Stimulated activated CD4-positive, alpha-beta T cell treated with anti-CD3 and anti-CD28 coated beads, TNF-alpha, amount 100 ng/mL, for 4 hours (primary cell): ENCODE results near the gene RAP1A.
"Not testable (repeated sequence)": the region's sequence is repeated elsewhere in the genome, so short reads cannot be mapped to it uniquely, and the experiment has no call there.

Experiments
- DNase-seq, 3 experiments: peaks; one replicate each; pipeline ENCODE4 v3.0.0-alpha.2; 2020; ENCODE audit warnings: low read depth in 3 of 3

RAP1A gene

DNA sequence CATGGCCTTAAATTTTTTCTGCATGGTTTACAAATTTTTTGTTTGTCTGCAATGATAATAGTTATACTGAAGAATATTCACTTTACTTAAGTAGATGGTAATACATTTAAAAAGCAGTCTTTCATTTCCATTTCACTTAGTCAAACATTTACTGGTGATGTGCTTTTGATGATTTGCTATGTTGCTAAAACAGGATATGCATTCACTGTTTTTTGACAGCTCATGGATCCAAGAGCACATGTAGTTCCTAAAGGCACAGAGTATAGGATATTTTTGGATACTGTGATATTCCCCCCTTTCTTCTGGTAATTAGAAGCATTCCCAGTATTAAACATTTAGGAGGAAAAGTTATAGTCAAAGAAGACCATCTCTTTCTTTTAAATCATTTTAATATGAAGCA is 45.9 kb downstream of the RAP1A start:
- no peak for DNase-seq

DNA sequence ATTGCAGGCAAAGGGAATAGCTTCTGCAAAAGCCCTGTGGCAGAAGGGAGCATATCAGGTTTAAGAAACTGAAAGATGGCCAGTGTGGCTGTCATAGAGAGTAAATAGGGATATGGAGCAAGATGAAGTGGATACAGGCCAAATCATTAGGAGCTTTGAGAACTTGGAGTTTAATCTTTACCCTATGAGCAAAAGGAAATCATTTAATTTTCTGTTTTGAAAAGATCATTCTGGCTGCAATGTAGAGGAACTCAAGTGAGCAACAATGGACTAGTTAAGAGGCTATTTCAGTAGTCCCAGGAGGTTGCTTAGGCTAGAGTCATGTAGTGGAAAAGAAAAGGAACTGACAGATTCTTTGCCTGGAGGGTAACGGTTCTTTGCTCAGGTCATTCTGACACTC is 47.2 kb downstream of the RAP1A start:
- no peak for DNase-seq

DNA sequence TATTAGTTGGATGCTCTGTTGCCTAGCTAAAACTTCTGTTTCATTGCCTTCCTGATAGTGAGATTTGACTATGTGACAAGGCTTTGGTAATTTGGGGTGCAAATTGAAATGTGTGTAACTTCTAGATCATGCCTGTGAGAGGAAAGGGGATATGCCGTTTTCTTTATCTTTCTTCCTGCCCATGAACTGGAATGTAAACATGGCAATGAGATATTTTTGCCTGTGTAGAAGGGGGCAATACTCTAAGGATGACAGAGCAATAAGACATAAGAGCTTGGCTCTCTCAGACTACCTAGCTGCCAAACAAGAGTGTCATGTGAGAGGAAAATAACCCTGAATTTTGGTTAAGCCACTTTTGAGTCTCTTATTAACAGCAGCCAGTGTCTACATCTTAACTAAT is 49.7 kb downstream of the RAP1A start:
- no peak for DNase-seq

DNA sequence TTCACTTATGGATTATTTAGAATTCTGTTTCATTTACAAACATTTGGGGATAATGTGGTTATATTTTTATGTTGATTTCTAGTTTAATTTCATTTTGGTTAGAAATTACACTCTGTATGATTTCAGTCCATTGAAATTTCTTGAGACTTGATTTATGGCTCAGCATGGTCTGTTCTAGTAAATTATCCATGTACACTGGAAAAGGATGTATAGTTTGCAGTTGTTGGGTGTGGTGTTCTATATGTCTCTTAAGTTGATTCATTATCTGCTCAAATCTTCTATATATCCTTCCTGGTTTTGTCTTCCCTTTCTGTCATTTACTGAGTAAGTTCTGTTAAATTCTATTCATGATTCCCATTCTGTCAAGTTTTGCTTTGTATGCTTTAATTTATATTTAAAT is 52.3 kb downstream of the RAP1A start:
- no peak for DNase-seq

DNA sequence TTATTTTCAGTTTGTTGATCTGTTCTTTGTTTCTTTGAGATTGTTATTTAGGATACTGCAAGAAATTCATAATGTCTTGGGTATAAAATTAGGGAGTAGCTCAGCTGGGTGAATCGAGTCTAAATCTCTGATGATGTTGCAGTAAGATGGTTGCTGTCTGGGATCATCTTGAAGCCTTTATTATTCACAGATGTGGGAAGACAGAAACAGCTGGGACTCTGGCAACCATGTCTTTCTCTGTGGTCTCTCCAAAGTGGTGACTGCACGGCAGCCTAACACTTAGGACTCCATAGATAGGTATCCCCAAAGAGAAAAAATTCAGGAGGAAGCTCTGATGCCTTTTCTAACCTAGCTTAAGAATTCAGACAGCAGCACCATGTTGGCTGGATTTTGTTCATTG is 52.7 kb downstream of the RAP1A start:
- DNase-seq, result no peak

DNA sequence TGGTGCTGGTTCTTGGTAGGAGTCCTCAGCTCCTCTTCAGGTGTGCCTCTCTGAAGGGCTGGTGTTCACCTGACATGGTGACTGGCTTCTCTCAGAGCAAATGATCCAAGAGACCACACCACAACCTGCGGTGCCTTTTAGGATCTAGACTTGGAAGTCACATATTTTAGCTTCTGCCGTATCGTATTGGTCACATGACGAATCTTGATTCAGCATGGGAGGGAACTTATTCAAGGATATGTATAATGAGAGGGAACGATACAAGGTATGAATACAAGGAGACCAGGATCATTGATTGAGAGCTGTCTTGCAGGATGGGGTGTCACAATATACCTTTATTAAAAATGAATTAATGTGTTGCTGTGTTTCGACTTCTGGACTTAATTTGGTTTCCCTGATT is 58.0 kb downstream of the RAP1A start:
- DNase-seq, result no peak

DNA sequence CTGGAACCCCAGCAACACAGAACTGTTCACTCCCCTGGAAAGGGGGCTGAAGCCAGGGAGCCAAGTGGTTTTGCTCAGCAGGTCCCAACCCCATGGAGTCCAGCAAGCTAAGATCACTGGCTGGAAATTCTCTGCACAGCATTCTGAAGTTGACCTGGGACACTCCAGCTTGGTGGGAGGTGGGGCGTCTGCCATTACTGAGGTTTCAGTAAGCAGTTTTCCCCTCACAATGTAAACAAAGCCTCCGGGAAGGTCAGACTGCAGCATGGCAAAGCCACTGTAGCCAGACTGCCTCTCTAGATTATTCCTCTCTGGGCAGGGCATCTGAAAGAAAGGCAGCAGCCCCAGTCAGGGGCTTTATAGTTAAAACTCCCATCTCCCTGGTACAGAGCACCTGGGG is 60.0 kb downstream of the RAP1A start:
- no peak for DNase-seq

DNA sequence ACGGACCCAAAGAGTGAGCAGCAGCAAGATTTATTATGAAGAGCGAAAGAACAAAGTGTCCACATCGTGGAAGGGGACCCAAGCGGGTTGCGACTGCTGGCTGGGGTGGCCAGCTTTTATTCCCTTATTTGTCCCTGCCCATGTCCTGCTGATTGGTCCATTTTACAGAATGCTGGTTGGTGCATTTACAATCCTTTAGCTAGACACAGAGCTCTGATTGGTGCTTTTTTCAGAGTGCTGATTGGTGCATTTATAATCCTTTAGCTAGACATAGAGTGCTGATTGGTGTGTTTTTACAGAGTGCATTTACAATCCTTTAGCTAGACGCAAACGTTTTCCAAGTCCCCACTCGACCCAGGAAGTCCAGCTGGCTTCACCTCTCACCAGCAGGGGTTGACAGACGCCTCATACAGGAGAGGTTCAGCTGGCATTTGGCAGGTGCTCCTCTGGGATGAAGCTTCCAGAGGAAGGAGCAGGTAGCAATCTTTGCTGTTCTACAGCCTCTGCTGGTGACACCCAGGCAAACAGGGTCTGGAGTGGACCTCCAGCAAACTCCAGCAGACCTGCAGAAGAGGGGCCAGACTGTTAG is 60.7 kb downstream of the RAP1A start:
- not testable (repeated sequence) for DNase-seq

DNA sequence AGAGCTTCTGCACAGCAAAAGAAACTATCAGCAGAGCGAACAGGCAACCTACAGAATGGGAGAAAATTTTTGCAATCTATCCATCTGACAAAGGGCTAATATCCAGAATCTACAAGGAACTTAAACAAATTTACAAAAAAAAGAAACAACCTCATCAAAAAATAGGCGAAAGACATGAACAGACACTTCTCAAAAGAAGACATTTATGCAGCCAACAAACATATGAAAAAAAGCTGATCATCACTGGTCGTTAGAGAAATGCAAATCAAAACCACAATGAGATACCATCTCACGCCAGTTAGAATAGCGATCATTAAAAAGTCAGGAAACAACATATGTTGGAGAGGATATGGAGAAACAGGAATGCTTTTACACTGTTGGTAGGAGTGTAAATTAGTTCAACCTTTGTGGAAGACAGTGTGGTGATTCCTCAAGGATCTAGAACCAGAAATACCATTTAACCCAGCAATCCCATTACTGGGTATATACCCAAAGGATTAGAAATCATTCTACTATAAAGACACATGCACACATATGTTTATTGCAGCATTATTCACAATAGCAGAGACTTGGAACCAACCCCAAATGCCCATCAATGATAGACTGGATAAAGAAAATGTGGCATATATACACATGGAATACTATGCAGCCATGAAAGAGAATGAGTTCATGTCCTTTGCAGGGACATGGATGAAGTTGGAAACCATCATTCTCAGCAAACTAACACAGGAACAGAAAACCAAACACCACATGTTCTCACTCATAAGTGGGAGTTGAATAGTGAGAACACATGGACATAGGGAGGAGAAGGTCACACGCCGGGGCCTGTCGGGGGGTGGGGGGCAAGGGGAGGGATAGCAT is 65.9 kb downstream of the RAP1A start:
- DNase-seq, result not testable (repeated sequence)

DNA sequence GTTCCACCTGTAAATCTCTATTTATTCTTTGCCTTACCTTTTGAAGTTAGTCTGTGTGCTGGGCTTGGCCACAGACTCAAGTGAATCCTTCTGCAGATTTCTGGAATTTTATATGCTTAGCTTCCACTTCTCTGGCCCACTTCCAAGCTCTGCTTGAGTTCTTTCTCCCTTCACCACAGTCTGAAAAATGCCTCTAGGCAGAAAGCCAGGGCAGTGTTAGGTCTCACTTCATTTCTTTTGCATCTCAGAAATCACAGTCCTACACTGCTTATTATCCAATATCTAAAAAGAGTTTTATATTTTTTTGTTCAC is 70.7 kb downstream of the RAP1A start:
- no peak for DNase-seq

DNA sequence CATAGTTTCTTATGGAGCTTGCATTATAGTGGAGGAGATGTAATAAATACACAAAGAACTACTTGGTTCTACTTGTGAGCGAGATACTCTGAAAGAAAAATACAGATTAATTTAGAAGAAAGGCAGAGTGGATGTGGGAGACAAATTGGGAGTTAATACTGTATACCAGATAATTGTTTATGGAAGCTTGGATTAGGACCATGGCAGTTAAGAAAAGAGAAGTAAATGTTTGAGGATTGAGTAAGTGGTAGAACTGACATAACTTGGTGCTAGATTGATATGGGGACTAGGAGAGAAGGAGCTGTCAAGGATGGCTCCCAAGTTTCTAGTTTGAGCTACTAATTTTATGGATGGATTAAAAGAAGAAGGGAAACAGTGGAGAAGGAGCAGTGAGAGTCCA is 72.3 kb downstream of the RAP1A start:
- DNase-seq, result no peak

DNA sequence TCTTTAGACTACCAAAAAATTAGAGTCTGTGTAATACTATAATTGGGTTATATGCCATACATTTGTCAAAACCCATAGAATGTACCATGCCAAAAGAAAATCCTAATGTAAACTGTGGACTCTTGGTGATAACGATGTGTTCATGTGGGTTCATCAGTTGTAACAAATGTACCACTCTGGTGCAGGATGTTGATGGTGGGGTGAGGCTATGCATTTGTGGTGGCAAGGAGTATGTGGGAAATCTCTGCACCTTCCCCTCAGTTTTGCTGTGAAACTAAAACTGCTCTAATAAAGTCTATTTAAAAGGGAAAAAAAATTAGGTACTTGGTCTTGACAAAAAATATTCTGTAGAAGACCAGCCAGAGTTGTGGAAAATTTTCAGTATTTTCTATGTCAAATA is 76.2 kb downstream of the RAP1A start:
- no peak for DNase-seq

DNA sequence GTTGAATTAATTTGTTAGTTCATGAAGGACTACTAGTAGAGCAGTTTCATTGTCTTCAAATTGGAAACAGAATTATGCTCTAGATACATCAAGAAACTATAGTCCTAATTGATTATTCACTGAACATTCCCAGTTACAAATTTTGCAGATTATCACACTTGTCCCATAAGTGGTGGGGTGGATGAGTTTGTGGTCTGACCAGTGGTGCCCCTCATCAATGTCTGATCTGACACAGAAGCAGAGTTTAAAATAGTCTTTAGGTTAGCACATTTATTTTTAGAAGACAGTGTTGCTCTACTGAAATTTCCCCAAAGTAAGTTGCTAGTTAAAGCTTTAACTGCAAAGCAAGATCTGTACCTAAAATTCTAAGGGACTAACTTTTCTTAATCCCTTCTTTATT is 76.7 kb downstream of the RAP1A start:
- no peak for DNase-seq

DNA sequence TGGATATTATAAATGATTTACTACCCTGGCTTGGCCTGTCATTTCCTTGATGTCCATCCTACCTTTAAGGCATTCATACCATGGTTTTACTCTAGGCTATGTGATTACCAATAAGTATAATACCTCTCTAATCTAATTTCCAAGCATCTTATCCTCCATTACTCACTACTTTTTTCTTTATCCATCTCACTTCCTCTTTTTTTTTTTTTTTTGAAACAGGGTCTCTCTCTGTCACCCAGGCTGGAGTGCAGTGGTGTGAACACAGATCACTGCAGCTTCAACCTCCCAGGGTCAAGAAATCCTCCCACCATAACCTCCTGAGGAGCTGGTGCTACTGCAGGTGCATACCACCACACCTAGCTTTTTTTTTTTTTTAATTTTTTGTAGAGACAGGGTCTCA is 79.7 kb downstream of the RAP1A start:
- no peak for DNase-seq

DNA sequence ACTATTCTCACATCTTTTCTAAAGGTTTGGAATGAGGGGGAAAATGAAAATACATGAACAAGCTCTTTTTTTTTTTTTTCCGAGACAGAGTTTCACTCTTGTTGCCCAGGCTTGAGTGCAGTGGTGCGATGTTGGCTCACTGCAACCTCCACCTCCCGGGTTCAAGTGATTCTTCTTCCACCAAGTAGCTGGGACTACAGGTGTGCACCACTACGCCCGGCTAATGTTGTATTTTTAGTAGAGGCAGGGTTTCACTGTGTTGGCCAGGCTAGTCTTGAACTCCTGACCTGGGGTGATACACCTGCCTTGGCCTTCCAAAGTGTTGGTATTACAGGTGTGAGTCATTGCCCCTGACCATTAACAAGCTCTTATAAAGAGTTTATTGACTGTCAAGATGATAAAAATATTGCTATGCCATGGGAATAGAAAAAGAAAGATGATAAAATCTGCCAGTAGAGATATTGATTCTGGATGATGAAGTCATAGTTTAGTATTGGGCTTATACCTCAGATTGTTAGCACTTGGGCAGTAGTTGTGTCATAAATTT is 83.0 kb downstream of the RAP1A start:
- no peak for DNase-seq

DNA sequence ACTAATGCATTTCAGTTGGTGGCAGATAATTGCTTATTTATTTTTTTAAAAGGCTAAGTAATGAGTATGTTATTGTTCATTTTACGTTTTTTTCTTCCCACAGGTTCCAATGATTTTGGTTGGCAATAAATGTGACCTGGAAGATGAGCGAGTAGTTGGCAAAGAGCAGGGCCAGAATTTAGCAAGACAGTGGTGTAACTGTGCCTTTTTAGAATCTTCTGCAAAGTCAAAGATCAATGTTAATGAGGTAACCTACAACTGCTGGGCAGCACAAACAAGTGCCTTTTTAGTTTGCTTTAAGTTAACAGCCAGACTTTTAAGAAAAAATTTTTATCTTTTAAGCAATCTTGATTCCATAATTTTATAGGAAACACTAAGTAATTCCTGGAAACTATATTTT is 84.7 kb downstream of the RAP1A start:
- DNase-seq, result no peak

DNA sequence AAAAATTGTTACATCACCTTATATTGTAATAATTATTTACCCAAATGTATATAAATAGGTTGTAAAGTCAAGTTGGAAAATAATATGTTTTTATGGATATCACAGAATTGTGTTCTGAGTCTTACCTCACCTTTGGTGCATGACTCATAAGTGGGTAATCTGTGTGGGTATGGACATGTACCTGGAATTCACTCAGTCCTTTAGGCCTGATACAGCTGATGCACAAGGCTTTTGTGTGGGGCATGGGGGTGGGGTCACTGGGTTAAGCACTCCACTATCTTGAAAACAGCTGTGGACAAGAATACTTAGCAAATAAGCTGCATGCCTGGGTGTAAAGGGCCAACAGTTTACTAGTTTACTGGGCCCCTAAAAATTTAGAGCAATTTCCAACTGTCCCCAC is 85.2 kb downstream of the RAP1A start:
- DNase-seq, result no peak

DNA sequence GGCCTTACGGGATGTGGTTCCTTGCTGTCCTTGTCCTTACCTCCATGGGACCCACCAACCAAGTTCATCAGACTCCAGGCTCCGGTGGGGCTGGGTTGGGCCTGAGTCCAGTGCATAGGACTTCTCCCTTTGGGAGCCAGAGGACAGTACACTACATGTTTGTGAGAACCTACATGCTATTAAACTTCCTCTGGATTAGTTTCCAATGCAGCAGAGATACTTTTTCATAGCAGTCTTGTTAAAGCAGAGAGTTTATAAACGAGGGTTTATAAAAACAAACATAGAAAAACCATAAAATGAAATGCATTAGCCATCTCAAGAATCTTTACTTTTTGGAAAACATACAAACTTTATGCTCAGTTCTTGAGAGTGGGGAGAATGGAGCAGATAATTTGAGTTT is 86.3 kb downstream of the RAP1A start:
- no peak for DNase-seq

DNA sequence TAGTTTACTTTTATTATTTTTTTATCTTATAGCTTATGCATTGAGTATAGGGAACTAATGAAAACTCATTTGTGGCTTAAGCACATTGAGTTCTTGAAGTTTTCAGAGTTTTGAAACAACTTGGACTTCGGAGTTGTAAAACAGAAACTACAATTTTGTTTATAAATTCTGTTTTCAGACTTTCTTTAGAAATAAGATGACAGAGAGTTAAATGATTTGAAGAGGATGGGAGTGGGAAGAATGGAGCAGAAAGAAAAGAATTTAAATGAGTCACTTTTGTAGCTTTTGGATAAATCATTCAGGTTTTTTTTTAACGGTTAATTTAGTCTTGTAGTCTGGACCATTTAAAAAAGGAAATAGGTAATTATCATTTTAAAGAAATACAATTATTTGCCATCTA is 87.3 kb downstream of the RAP1A start:
- DNase-seq, result no peak

DNA sequence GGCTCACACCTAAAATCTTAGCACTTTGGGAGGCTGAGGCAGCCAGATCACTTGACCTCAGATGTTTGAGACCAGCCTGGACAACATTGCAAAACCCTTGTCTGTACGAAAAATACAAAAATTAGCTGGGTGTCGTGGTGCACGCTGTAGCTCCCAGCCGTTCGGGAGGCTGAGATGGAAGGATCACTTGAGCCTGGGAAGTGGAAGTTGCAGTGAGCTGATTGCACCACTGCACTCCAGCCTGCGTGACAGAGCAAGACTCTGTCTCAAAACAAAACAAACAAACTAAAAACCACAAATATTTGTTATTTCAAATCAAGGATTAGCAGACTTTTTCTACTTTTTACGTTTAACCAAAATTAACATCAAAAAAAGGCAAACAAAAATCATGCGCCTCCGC is 88.3 kb downstream of the RAP1A start:
- no peak for DNase-seq

DNA sequence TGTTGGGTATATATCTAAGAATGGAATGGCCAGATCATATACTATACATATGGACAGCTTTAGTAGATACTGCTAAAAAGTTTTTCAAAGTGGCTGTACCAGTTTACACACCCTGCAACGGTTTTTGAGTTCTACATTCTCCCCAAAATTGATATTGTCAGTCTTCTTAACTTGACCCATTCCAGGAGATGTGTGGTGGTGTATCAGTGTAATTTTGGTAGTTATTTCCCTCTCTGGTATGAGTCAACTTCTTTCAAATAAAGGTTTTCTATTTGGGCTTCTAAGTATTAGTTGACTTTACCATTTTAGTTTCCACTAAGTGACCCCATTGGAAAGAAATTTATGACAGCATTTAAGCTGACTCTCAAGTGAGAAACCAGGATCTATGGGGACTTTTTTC is 90.4 kb downstream of the RAP1A start:
- DNase-seq, result no peak

DNA sequence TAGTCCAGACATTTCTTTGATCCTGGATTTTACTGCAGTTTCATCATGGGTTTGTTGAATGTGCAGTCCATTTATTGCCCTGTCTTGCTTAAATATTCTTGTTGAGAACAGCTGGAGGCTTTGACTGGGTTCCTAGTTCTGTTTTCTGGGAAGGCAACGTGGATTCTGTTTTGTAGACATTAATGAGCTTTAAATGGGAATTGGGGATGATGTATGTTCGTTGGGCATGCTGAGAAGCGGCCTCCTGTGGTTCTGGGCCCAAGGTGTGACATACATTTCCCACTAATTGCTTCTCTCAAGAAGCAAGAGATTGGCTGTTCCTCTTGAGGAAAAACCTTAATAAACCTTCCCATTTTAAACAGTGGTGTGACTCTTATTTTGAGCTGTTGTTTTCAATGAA is 96.7 kb downstream of the RAP1A start:
- no peak for DNase-seq

DNA sequence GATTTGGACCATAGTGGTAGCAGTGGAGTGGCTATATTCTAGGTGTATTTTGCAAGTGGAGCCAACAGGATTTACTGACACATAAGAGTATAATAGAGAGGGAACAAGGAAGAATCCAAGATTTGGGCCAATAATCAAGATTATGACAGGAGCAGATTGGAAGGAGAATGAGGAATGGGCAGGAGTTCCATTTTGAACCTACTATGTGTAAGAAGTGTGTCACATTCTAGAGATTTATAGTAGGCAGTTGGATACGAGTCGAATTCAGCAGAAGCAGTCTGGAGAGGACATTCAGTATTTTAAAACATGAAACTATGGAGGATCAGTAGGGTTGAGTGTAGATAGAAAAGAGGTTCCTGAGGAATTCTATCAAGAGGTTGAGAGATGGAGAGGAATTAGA is 97.9 kb downstream of the RAP1A start:
- no peak for DNase-seq

DNA sequence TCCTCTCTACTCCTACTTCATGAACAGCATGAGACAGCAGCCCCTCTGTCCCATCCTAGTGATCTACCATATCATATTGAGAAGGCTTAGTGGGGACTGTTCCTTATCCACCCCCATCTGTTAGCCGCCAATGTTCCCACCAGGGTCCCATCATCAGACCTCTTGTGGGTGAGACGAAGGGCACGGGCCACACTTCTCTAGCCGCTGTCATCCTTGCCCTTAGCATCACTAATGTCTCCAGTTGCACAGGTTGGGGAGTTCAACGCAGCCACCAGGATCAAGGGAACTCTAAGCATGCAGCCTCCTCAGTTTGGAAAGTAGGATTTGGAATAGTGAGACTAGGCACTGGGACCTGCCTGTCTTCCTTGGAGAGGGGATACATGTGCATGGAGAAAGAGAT is 99.5 kb downstream of the RAP1A start:
- no peak for DNase-seq
